ENCODE results near the gene NVL. TPM values are rescaled to one million over a fixed set of nuclear protein-coding genes. Genes with fewer than 3 reads are reported as not detected.

The NVL gene
- total and polyA plus RNA-seq, 2 of the 4 experiments (the other 2 are of a cell fraction) = 16.5 to 18.4 TPM

GRCh38 chr1:224219612-224220059, 110.3 kb downstream of the NVL start:
- dilution Hi-C loops (cut with HindIII; ENCODE audit: low sequenced_read_pairs, unreplicated experiment) (no loop called here), in situ Hi-C loops (cut with MboI; ENCODE audit: low sequenced_read_pairs) (no loop called here), intact Hi-C loops (cut with micrococcal nuclease) (loop anchor here (2.0 kb wide), 1 partner anchor 37 kb away; the partner anchor contains the start of gene DEGS1)
- peaks cover 10% of the 10 kb centered on the region for H3K4me1 ChIP-seq (ENCODE audit: control insufficient read depth, insufficient read depth, low read length)
- H3K9me1 ChIP-seq (ENCODE audit: insufficient read depth, low read length) = peaks cover 12% of the 10 kb centered on the region
- no peaks in the 10 kb centered on the region for H3K27me3 ChIP-seq (ENCODE audit: control insufficient read depth, insufficient read depth, low read length)
- no peak overlapping the region for H3K14ac ChIP-seq (replicated peaks; ENCODE audit: low read depth, low read length)
- ChIA-PET POLR2A (ENCODE audit: unreplicated experiment) (no interaction called here), CTCF (interaction anchor here (0.8 kb wide), 1 partner anchor 92 kb away, joined by 3 read pairs; no protein-coding TSS in a partner anchor)
- no peak for TF ChIP-seq ELK1 (IDR thresholded peaks at IDR 0.05; ENCODE audit: borderline replicate concordance, low read depth, low read length)
- no peak for TF ChIP-seq RFX5 (IDR thresholded peaks at IDR 0.05; ENCODE audit: low read depth, low read length)
- TF ChIP-seq MAZ (IDR thresholded peaks at IDR 0.05; ENCODE audit: borderline replicate concordance, low read depth, low read length) = no peak
- TF ChIP-seq POLR2A (IDR thresholded peaks at IDR 0.05; ENCODE audit: low read depth, low read length) = no peak
- TF ChIP-seq CTCF (conservative IDR thresholded peaks at IDR 0.05; ENCODE audit: low read depth, low read length) = no peak
- TF ChIP-seq BHLHE40 (IDR thresholded peaks at IDR 0.05; ENCODE audit: low read depth, low read length) = no peak
- TF ChIP-seq RCOR1 (IDR thresholded peaks at IDR 0.05; ENCODE audit: insufficient replicate concordance, low read length) = no peak
- no peak for TF ChIP-seq FOS (IDR thresholded peaks at IDR 0.05; ENCODE audit: low read depth, low read length)
- no peak for TF ChIP-seq MXI1 (IDR thresholded peaks at IDR 0.05; ENCODE audit: borderline replicate concordance, low read depth, low read length)
- TF ChIP-seq USF2 (IDR thresholded peaks at IDR 0.05; ENCODE audit: low read depth, low read length) = no peak
- TF ChIP-seq MAFK (IDR thresholded peaks at IDR 0.05; ENCODE audit: low read depth, low read length) = no peak
- TF ChIP-seq SMC3 (IDR thresholded peaks at IDR 0.05; ENCODE audit: low read depth, low read length) = no peak
- no peak for TF ChIP-seq CHD1 (IDR thresholded peaks at IDR 0.05; ENCODE audit: low read depth, low read length)
- no peak for TF ChIP-seq CEBPB (IDR thresholded peaks at IDR 0.05; ENCODE audit: low read depth, low read length)
- TF ChIP-seq RAD21 (IDR thresholded peaks at IDR 0.05; ENCODE audit: low read length) = no peak
- no peak for TF ChIP-seq NFE2L2 (IDR thresholded peaks at IDR 0.05; ENCODE audit: low read depth, low read length)
- DNase-seq (no peak), ATAC-seq (ENCODE audit: low read depth) (no peak)
- no peak overlapping the region for H3K4ac ChIP-seq (ENCODE audit: low read depth, low read length)
- no peak overlapping the region for H3K27ac ChIP-seq (ENCODE audit: insufficient read depth, low read length)
- no peak overlapping the region for H3K18ac ChIP-seq (ENCODE audit: low read depth, low read length)
- H3K4me2 ChIP-seq (ENCODE audit: low read depth, low read length) = no peak overlapping the region
- no peaks in the 10 kb centered on the region for H3K9me3 ChIP-seq (ENCODE audit: control insufficient read depth, insufficient read depth, low read length)
- H2AK9ac ChIP-seq (replicated peaks; ENCODE audit: low read depth, low read length, poor library complexity) = peak overlapping the region; percentile 29
- H2AK5ac ChIP-seq (ENCODE audit: low read depth, low read length) = no peak overlapping the region
- no TSS peak for BruUV-seq (replicated peaks)
- H2BK120ac ChIP-seq (ENCODE audit: low read depth, low read length) = no peak overlapping the region
- no peak overlapping the region for H4K8ac ChIP-seq (ENCODE audit: low read depth in 2 of 2, low read length in 2 of 2)
- H4K91ac ChIP-seq (ENCODE audit: insufficient read depth, low read depth, low read length) = no peak overlapping the region
- no peaks in the 10 kb centered on the region for H3K36me3 ChIP-seq (ENCODE audit: control insufficient read depth, insufficient read depth, low read length)
- H3K4me3 ChIP-seq (ENCODE audit: insufficient read depth, low read depth, low read length) = no peak overlapping the region
- H3K23ac ChIP-seq (ENCODE audit: low read depth, low read length) = no peak overlapping the region
- H2AFZ ChIP-seq (replicated peaks; ENCODE audit: low read length, poor library complexity) = no peak overlapping the region
- H4K20me1 ChIP-seq (ENCODE audit: insufficient read depth, low read length) = no peaks in the 10 kb centered on the region
- H2BK5ac ChIP-seq (ENCODE audit: low read depth, low read length, poor library complexity, severe bottlenecking) = no peak overlapping the region
- no peak overlapping the region; the same call in 2 of the 3 replicates for H2BK15ac ChIP-seq (ENCODE audit: low read depth, low read length)
- no peak overlapping the region for H4K5ac ChIP-seq (ENCODE audit: low read depth, low read length)
- WGBS, 2 experiments (ENCODE audit: extremely low coverage in 2 of 2, insufficient read length in 1 of 2) = 73% methylated on average over 3 of the region's 7 CpGs; no CpG with 5 or more reads in 1 of the 2 experiments
- H3K56ac ChIP-seq (ENCODE audit: extremely low read depth, insufficient read depth, low read length) = no peak overlapping the region; the same call in 1 of the 2 replicates
- no peak overlapping the region for H3K9ac ChIP-seq (ENCODE audit: low read depth, low read length)
- H3K79me1 ChIP-seq (ENCODE audit: low read depth in 1 of 2, low read length in 2 of 2) = no peaks in the 10 kb centered on the region
- H2BK20ac ChIP-seq (ENCODE audit: low read depth, low read length) = 0 out of 2 replicates have a peak overlapping the region, but pooled peaks have one; percentile 43

Data from IMR-90 (cell line).